ENCODE results near the gene SPOCK1. TPM values are rescaled to one million over a fixed set of nuclear protein-coding genes. Genes with fewer than 3 reads are reported as not detected.

SPOCK1 gene
- total RNA-seq, 1 experiment from 2014 or later = 0.27 TPM

GRCh38 chr5:137118629-137119028, 380.5 kb downstream of the SPOCK1 start:
- Histone ChIP-seq H3K4me2 (ENCODE audit: low read length) (no peak overlapping the region), H3K27me3 (ENCODE audit: insufficient read depth, low read length) (peaks cover 51% of the 10 kb centered on the region), H3K9me3 (ENCODE audit: control insufficient read depth in 1 of 2, insufficient read depth in 1 of 2, low read depth in 1 of 2, low read length in 2 of 2) (no peaks in the 10 kb centered on the region), H2AFZ (ENCODE audit: low read depth, low read length, poor library complexity, severe bottlenecking) (no peak overlapping the region), H3K36me3 (ENCODE audit: control insufficient read depth in 1 of 2, insufficient read depth in 2 of 2, low read length in 2 of 2) (no peaks in the 10 kb centered on the region), H3K9me2 (ENCODE audit: insufficient read depth) (no peaks in the 10 kb centered on the region), H3K4me1 (ENCODE audit: control insufficient read depth in 1 of 2, insufficient read depth in 2 of 2, low read length in 2 of 2) (no peaks in the 10 kb centered on the region), H3K9ac (ENCODE audit: low read length) (no peak overlapping the region), H3K27ac (ENCODE audit: low read depth, low read length) (no peak overlapping the region), H3K4me3 (replicated peaks in 1 of 2; ENCODE audit: low read depth in 1 of 2, low read length in 2 of 2) (no peak overlapping the region), H3K79me2 (ENCODE audit: insufficient read depth, low read length) (no peaks in the 10 kb centered on the region), H4K20me1 (ENCODE audit: insufficient read depth) (no peaks in the 10 kb centered on the region)
- CTCF ChIA-PET = interaction anchor here (1.6 kb wide), 1 partner anchor 43 kb away, joined by 4 read pairs; no protein-coding TSS in a partner anchor
- TF ChIP-seq ZNF274 (IDR thresholded peaks at IDR 0.05; ENCODE audit: low read depth, low read length) (no peak), POLR2A (IDR thresholded peaks at IDR 0.05; ENCODE audit: borderline replicate concordance, extremely low read depth, insufficient read depth, insufficient read length) (no peak), EZH2 (IDR thresholded peaks at IDR 0.05) (no peak), FOSL1 (IDR thresholded peaks at IDR 0.05; ENCODE audit: low read depth) (no peak), CBX3 (IDR thresholded peaks at IDR 0.05; ENCODE audit: low read depth) (no peak), SP1 (IDR thresholded peaks at IDR 0.05; ENCODE audit: low read depth) (no peak), EZH2phosphoT487 (IDR thresholded peaks at IDR 0.05; ENCODE audit: borderline replicate concordance) (no peak), JUND (IDR thresholded peaks at IDR 0.05) (no peak), YY1 (IDR thresholded peaks at IDR 0.05; ENCODE audit: extremely low read depth, insufficient replicate concordance, low read depth, low read length) (no peak), ZFX (IDR thresholded peaks at IDR 0.05) (no peak), TCF7L2 (IDR thresholded peaks at IDR 0.05; ENCODE audit: borderline replicate concordance, extremely low read depth, insufficient read depth, insufficient read length) (no peak)
- TF ChIP-seq, protein P1, sequence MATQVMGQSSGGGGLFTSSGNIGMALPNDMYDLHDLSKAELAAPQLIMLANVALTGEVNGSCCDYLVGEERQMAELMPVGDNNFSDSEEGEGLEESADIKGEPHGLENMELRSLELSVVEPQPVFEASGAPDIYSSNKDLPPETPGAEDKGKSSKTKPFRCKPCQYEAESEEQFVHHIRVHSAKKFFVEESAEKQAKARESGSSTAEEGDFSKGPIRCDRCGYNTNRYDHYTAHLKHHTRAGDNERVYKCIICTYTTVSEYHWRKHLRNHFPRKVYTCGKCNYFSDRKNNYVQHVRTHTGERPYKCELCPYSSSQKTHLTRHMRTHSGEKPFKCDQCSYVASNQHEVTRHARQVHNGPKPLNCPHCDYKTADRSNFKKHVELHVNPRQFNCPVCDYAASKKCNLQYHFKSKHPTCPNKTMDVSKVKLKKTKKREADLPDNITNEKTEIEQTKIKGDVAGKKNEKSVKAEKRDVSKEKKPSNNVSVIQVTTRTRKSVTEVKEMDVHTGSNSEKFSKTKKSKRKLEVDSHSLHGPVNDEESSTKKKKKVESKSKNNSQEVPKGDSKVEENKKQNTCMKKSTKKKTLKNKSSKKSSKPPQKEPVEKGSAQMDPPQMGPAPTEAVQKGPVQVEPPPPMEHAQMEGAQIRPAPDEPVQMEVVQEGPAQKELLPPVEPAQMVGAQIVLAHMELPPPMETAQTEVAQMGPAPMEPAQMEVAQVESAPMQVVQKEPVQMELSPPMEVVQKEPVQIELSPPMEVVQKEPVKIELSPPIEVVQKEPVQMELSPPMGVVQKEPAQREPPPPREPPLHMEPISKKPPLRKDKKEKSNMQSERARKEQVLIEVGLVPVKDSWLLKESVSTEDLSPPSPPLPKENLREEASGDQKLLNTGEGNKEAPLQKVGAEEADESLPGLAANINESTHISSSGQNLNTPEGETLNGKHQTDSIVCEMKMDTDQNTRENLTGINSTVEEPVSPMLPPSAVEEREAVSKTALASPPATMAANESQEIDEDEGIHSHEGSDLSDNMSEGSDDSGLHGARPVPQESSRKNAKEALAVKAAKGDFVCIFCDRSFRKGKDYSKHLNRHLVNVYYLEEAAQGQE (IDR thresholded peaks at IDR 0.05; ENCODE audit: low read depth) = no peak
- DNase-seq (ENCODE audit: low read depth, low spot score) (no peak), ATAC-seq (no peak)
- no TSS peak for BruUV-seq (replicated peaks)
- intact Hi-C loops (cut with micrococcal nuclease) = no loop called here
- RAD21 ChIA-PET (ENCODE audit: low non-redundant PET in 1 of 2, low total read pairs in 2 of 2, uncharacterized antibody in 2 of 2, unreplicated experiment in 2 of 2) = no interaction called here
- POLR2A ChIA-PET = no interaction called here

All from HCT116 (cell line).